ENCODE results near the gene CHMP1A. TPM values are rescaled to one million over a fixed set of nuclear protein-coding genes. Genes with fewer than 3 reads are reported as not detected.

CHMP1A gene
- total RNA-seq, 2 donors from 2014 or later, result 118 to 176 TPM

GRCh38 chr16:89646906-89647305, 10.6 kb downstream of the CHMP1A start:
- no peaks in the 10 kb centered on the region for H3K4me1 ChIP-seq
- TF ChIP-seq CTCF (IDR thresholded peaks at IDR 0.05), result no peak
- H3K9me3 ChIP-seq, result no peaks in the 10 kb centered on the region
- intact Hi-C loops (cut with DNase I), result loop anchor here (10.0 kb wide), 1 partner anchor 72 kb away; the partner anchor contains the start of gene CPNE7
- H3K27ac ChIP-seq, result no peak overlapping the region
- no peak overlapping the region for H3K9ac ChIP-seq (ENCODE audit: low read depth in 2 of 2, low read length in 2 of 2)
- H3K36me3 ChIP-seq, result peaks cover 8% of the 10 kb centered on the region
- H3K27me3 ChIP-seq, result no peaks in the 10 kb centered on the region
- DNase-seq, result no peak
- no peak overlapping the region for H3K4me3 ChIP-seq

- Histone ChIP-seq H3K9me3 (no peaks in the 10 kb centered on the region), H3K4me1 (no peaks in the 10 kb centered on the region), H3K27me3 (no peaks in the 10 kb centered on the region), H3K36me3 (peaks cover 8% of the 10 kb centered on the region), H3K4me3 (no peak overlapping the region), H3K27ac (no peak overlapping the region), H3K9ac (ENCODE audit: low read depth in 2 of 2, low read length in 2 of 2) (no peak overlapping the region)
- DNase-seq, result no peak
- no peak for TF ChIP-seq CTCF (IDR thresholded peaks at IDR 0.05)
- intact Hi-C loops (cut with DNase I), result loop anchor here (10.0 kb wide), 1 partner anchor 71 kb away; the partner anchor contains the start of gene CPNE7
Observed at GRCh38 chr16:89646270-89646669, 11.2 kb downstream of the CHMP1A start.

- H3K9me3 ChIP-seq, result no peaks in the 10 kb centered on the region
- peaks cover 8% of the 10 kb centered on the region for H3K36me3 ChIP-seq
- TF ChIP-seq CTCF (IDR thresholded peaks at IDR 0.05), result no peak
- no peaks in the 10 kb centered on the region for H3K27me3 ChIP-seq
- intact Hi-C loops (cut with DNase I), result loop anchor here (10.0 kb wide), 1 partner anchor 70 kb away; the partner anchor contains the start of gene CPNE7
- no peak overlapping the region for H3K27ac ChIP-seq
- no peak for DNase-seq
- H3K4me3 ChIP-seq, result no peak overlapping the region
- no peaks in the 10 kb centered on the region for H3K4me1 ChIP-seq
- no peak overlapping the region for H3K9ac ChIP-seq (ENCODE audit: low read depth in 2 of 2, low read length in 2 of 2)
Observed at GRCh38 chr16:89645122-89645521, 12.4 kb downstream of the CHMP1A start.

GRCh38 chr16:89643769-89644300, 13.7 kb downstream of the CHMP1A start:
- Histone ChIP-seq H3K4me3 (no peak overlapping the region), H3K9ac (ENCODE audit: low read depth in 2 of 2, low read length in 2 of 2) (no peak overlapping the region), H3K27me3 (no peaks in the 10 kb centered on the region), H3K9me3 (no peaks in the 10 kb centered on the region), H3K4me1 (no peaks in the 10 kb centered on the region), H3K36me3 (peaks cover 8% of the 10 kb centered on the region), H3K27ac (no peak overlapping the region)
- no peak for DNase-seq
- TF ChIP-seq CTCF (IDR thresholded peaks at IDR 0.05), result no peak
- intact Hi-C loops (cut with DNase I), result loop anchor here (10.0 kb wide), 1 partner anchor 69 kb away; the partner anchor contains the start of gene CPNE7

DNA sequence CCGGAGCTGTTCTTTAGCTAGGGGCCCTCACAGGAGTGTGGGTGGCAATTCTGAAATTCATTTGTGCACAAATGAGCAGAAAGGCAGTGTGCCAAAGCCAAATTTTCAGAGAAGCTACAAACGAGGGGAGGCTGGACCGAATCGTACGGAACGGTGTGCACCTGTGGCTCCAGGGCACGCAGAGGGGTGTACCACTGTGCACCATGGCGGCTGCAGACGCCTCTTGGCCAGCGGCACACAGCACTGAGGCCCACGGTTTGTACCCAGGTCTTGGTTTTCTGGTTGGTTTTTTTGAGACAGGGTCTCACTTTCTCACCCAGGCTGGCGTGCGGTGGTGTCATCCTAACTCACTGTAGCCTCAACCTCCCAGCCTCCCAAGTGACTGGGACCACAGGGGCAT, 14.9 kb downstream of the CHMP1A start:
- H3K4me1 ChIP-seq, result no peaks in the 10 kb centered on the region
- H3K9ac ChIP-seq (ENCODE audit: low read depth in 2 of 2, low read length in 2 of 2), result no peak overlapping the region
- no peak overlapping the region for H3K27ac ChIP-seq
- no peak for TF ChIP-seq CTCF (IDR thresholded peaks at IDR 0.05)
- no peak overlapping the region for H3K4me3 ChIP-seq
- intact Hi-C loops (cut with DNase I), result loop anchor here (10.0 kb wide), 1 partner anchor 68 kb away; the partner anchor contains the start of gene CPNE7
- no peak for DNase-seq
- H3K27me3 ChIP-seq, result no peaks in the 10 kb centered on the region
- H3K9me3 ChIP-seq, result no peaks in the 10 kb centered on the region
- peaks cover 8% of the 10 kb centered on the region for H3K36me3 ChIP-seq

Measured in colonic mucosa (tissue), 4 donors.